ENCODE measurements around the gene AGPAT2. TPM values are rescaled to one million over a fixed set of nuclear protein-coding genes. Genes with fewer than 3 reads are reported as not detected.

The AGPAT2 gene
- total RNA-seq, 4 donors from 2014 or later = 28.8 to 43.6 (median 38.4) TPM

GRCh38 chr9:136678034-136678433 is 9.2 kb downstream of the AGPAT2 start:
- no peak overlapping the region for H3K4me3 ChIP-seq
- no peaks in the 10 kb centered on the region for H3K27me3 ChIP-seq
- H3K36me3 ChIP-seq = peaks cover 0 to 50% of the 10 kb centered on the region in 2 donors
- H3K27ac ChIP-seq = no peak overlapping the region
- peaks cover 0 to 15% (median 0%) of the 10 kb centered on the region in 3 donors for H3K4me1 ChIP-seq
- TF ChIP-seq EP300 (IDR thresholded peaks at IDR 0.05) (no peak), POLR2A (IDR thresholded peaks at IDR 0.05) (no peak), CTCF (IDR thresholded peaks at IDR 0.05) (no peak), POLR2AphosphoS5 (IDR thresholded peaks at IDR 0.05) (no peak)
- no peak for ATAC-seq
- H3K9me3 ChIP-seq = no peaks in the 10 kb centered on the region
- no CpG with 5 or more reads among the region's 15 CpGs for WGBS, 2 donors (ENCODE audit: low coverage in 1 of 2)

- TF ChIP-seq POLR2A (IDR thresholded peaks at IDR 0.05) = no peak
- TF ChIP-seq EP300 (IDR thresholded peaks at IDR 0.05) = no peak
- no peak for TF ChIP-seq CTCF (IDR thresholded peaks at IDR 0.05)
- H3K36me3 ChIP-seq = peaks cover 0 to 56% of the 10 kb centered on the region in 2 donors
- no peaks in the 10 kb centered on the region for H3K27me3 ChIP-seq
- no peak for ATAC-seq
- no peak overlapping the region for H3K4me3 ChIP-seq
- H3K27ac ChIP-seq = no peak overlapping the region
- WGBS, 2 donors (ENCODE audit: low coverage in 1 of 2) = no CpG with 5 or more reads among the region's 46 CpGs
- peaks cover 0 to 9% (median 0%) of the 10 kb centered on the region in 3 donors for H3K4me1 ChIP-seq
- H3K9me3 ChIP-seq = no peaks in the 10 kb centered on the region
Measured at GRCh38 chr9:136676920-136677686, 10.2 kb downstream of the AGPAT2 start.

GRCh38 chr9:136676297-136676794 is 10.9 kb downstream of the AGPAT2 start:
- H3K36me3 ChIP-seq = peaks cover 0 to 56% of the 10 kb centered on the region in 2 donors
- H3K4me1 ChIP-seq = peaks cover 0 to 14% (median 5%) of the 10 kb centered on the region in 3 donors
- H3K27ac ChIP-seq = no peak overlapping the region
- ATAC-seq = no peak
- H3K9me3 ChIP-seq = no peaks in the 10 kb centered on the region
- H3K4me3 ChIP-seq = no peak overlapping the region
- TF ChIP-seq POLR2AphosphoS5 (IDR thresholded peaks at IDR 0.05) (no peak), EP300 (IDR thresholded peaks at IDR 0.05) (no peak), CTCF (IDR thresholded peaks at IDR 0.05) (no peak), POLR2A (IDR thresholded peaks at IDR 0.05) (no peak)
- H3K27me3 ChIP-seq = peaks cover 3% of the 10 kb centered on the region
- no CpG with 5 or more reads among the region's 13 CpGs for WGBS, 2 donors (ENCODE audit: low coverage in 1 of 2)

- no peak for ATAC-seq
- WGBS, 2 donors (ENCODE audit: low coverage in 1 of 2) = 57% methylated on average over 2 of the region's 16 CpGs; no CpG with 5 or more reads in 1 of the 2 donors
Measured at GRCh38 chr9:136675477-136676296, 11.6 kb downstream of the AGPAT2 start.

More at GRCh38 chr9:136675477-136676296, 11.6 kb downstream of the AGPAT2 start:
- Histone ChIP-seq H3K9me3 (no peaks in the 10 kb centered on the region), H3K36me3 (peaks cover 0 to 56% of the 10 kb centered on the region in 2 donors), H3K4me3 (no peak overlapping the region), H3K27ac (no peak overlapping the region), H3K27me3 (peaks cover 8% of the 10 kb centered on the region), H3K4me1 (peaks cover 0 to 17% (median 5%) of the 10 kb centered on the region in 3 donors)
- TF ChIP-seq POLR2AphosphoS5 (IDR thresholded peaks at IDR 0.05) (no peak), CTCF (IDR thresholded peaks at IDR 0.05) (no peak), EP300 (IDR thresholded peaks at IDR 0.05) (no peak), POLR2A (IDR thresholded peaks at IDR 0.05) (no peak)

All from gastroesophageal sphincter (tissue), 4 donors.